ENCODE data around the gene SLC6A9.

DNA sequence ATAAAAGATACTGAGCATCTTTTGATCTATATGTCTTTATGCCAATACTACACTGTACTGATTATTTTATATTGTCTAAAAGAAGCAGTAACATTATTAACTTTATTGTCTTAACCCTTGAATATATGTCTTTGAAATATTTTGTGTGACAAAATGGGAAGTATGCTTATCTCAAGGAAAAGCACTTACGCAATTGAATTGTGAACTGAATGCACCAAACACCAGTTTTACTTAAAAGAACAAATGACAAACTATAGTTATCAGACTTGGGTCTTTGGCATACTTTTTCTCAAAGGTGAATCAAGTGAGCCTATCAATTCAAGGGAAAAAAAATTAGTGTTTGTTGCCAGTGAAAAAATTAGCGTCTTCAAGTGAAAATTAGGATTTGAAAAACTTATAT lies 9.2 kb upstream of the SLC6A9 start:
- TF ChIP-seq, protein P1, sequence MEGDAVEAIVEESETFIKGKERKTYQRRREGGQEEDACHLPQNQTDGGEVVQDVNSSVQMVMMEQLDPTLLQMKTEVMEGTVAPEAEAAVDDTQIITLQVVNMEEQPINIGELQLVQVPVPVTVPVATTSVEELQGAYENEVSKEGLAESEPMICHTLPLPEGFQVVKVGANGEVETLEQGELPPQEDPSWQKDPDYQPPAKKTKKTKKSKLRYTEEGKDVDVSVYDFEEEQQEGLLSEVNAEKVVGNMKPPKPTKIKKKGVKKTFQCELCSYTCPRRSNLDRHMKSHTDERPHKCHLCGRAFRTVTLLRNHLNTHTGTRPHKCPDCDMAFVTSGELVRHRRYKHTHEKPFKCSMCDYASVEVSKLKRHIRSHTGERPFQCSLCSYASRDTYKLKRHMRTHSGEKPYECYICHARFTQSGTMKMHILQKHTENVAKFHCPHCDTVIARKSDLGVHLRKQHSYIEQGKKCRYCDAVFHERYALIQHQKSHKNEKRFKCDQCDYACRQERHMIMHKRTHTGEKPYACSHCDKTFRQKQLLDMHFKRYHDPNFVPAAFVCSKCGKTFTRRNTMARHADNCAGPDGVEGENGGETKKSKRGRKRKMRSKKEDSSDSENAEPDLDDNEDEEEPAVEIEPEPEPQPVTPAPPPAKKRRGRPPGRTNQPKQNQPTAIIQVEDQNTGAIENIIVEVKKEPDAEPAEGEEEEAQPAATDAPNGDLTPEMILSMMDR (conservative IDR thresholded peaks at IDR 0.05; ENCODE audit: low read length), result no peak
- TF ChIP-seq EZH2phosphoT487 (IDR thresholded peaks at IDR 0.05; ENCODE audit: borderline replicate concordance, low read depth, low read length), result no peak
